Fibroblast of villous mesenchyme (primary cell): Measurements from ENCODE around the gene PEPD. TPM values are rescaled to one million over a fixed set of nuclear protein-coding genes. Genes with fewer than 3 reads are reported as not detected.

Source experiments
- DNase-seq: peaks from one replicate; pipeline ENCODE4 v3.0.0-alpha.2; 2010; ENCODE audit warnings: low read depth
- H3K4me3 ChIP-seq: 2 replicates; pipeline ENCODE4 v1.5.1; 2011; ENCODE audit warnings: low read depth, mild to moderate bottlenecking, low read length
- total RNA-seq: library from RNA; depleted of rRNA; stranded (reverse); fragments of >200 nt; gene quantifications from 2 replicates; pipeline ENCODE4 v1.2.3, GENCODE V29; 2012
- TF ChIP-seq, protein P1 (sequence below): IDR thresholded peaks from 2 replicates; pipeline ENCODE4 v1.5.1; 2012; ENCODE audit warnings: low read depth, mild to moderate bottlenecking, low read length; ENCODE audit not compliant: insufficient read depth

The PEPD gene
- total RNA-seq, 1 donor = 66.1 TPM

DNA sequence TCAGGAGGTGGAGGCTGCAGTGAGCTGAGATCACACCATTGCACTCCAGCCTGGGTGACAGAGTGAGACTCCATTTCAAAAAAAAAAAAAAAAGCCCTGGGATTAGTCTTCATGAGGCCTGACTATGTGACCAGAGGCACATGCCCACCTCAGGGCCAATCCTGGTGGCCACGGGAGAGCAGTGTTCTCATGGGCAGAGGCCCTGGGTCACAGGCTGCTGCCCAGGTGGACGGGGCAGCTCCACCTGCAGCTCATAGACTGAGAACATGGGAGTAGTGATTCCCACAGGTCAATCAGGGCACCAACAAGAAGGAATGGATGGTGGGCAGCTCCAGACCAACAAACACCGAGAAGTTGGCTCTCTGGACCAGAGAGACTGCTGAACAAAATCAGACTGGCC lies 26.1 kb upstream of the PEPD start:
- TF ChIP-seq, protein P1, sequence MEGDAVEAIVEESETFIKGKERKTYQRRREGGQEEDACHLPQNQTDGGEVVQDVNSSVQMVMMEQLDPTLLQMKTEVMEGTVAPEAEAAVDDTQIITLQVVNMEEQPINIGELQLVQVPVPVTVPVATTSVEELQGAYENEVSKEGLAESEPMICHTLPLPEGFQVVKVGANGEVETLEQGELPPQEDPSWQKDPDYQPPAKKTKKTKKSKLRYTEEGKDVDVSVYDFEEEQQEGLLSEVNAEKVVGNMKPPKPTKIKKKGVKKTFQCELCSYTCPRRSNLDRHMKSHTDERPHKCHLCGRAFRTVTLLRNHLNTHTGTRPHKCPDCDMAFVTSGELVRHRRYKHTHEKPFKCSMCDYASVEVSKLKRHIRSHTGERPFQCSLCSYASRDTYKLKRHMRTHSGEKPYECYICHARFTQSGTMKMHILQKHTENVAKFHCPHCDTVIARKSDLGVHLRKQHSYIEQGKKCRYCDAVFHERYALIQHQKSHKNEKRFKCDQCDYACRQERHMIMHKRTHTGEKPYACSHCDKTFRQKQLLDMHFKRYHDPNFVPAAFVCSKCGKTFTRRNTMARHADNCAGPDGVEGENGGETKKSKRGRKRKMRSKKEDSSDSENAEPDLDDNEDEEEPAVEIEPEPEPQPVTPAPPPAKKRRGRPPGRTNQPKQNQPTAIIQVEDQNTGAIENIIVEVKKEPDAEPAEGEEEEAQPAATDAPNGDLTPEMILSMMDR = no peak
- no peak overlapping the region for H3K4me3 ChIP-seq
- no peak for DNase-seq

DNA sequence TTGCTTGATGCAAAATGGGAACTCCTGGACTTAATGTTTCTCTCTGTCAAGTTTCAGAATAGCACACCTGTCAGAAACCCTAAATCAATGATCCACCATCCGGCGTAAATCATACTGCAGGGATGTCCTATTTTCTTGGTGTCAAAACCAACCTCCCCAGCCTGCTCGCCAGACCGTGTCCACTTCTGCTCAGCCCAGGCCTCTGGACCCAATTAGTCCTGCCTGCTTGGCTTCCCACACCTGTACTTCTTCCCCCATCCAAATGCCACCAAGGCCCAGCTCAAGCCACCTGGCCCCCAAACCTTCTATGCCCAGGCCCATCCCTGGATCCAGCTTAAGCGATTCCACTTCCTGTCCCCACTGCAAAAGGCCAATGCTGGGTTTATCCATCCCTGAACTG lies 25.1 kb upstream of the PEPD start:
- H3K4me3 ChIP-seq = no peak overlapping the region
- DNase-seq = no peak
- TF ChIP-seq, protein P1 = no peak

DNA sequence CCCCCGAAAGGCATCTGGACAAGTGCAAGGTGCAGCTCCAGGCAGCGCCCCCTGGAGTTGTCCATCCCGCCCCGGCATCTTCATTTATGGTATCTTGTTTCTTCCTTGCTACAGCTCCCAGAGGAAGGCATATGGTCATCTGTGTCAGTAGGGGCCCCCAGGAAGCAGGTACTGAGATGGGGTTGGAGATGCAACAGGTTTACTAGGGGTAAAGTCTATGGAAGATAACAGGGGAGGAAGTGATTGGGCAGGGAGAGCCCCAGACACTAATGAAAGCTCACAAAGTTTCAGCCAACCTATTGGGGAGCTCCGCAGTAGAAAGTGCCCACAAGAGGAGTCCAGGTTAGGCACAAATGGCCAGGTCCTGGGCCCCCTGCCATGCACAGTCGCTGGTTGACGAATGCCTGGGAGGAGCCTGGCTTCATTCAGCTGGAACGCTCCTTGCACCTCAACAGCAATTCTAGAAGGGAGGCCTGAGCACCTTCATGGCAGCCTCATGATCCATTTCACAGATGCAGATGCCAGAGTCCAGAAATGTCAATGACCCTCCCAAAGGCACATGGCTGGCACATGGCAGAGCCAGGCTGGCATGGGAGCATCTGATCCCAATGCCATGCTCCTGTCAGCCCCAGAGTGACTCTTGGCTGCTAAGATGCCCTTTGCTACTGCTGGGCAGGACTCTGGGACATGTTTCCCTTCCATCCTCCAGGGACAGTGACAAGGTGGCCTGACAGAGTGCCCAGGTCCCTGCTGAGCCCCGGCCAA lies 23.8 kb upstream of the PEPD start:
- TF ChIP-seq, protein P1 = no peak
- no peak overlapping the region for H3K4me3 ChIP-seq
- DNase-seq = no peak

DNA sequence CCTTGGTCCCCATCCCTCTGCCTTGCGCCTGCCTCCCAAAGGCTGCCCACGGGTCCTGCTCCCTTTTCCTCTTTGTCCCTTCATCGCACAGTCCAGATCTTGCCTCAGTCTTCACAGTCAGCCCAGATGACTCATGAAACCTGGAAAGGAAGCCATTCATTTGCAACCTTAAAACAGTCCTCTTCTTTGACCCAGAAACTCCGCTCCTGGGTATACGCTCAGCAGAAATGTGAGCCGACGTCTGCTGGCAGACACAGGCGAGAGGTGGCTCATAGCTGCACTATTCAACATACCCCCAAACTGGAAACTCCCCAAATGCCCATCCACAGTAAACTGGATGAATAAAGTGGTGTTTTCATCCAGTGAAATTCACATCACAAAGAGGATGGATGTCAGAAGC lies 13.6 kb upstream of the PEPD start:
- no peak for DNase-seq
- no peak overlapping the region for H3K4me3 ChIP-seq
- TF ChIP-seq, protein P1 = no peak

DNA sequence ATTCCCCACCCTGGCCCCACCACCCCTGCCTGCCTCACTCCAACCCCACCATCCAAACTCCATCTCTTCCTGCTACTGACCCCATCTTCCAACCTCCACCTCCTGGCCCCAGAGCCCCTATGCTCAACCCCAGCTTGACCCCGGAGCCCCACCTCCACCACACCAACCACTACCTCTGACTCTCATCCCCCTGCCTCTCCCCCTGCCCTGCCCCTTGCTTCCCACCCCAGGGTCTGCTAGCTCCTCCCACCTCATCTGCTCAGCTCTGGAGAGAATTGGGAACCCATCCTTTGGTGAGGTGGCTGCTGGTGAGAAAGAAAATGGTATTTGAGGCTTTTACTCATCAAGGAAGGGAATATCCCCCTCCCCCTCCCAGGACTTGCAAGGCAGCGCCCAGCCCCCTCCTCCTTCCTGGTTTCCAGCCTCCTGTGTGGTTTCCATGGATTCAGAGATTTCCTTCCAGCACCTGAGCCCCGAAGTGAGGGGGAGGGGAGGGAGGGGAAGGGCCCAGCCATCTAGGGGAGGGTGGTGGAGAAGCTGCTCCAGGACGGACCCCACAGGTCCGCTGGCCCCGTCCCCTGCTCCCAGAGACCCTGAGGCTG lies 11.4 kb upstream of the PEPD start:
- H3K4me3 ChIP-seq = no peak overlapping the region
- TF ChIP-seq, protein P1 = no peak
- no peak for DNase-seq

DNA sequence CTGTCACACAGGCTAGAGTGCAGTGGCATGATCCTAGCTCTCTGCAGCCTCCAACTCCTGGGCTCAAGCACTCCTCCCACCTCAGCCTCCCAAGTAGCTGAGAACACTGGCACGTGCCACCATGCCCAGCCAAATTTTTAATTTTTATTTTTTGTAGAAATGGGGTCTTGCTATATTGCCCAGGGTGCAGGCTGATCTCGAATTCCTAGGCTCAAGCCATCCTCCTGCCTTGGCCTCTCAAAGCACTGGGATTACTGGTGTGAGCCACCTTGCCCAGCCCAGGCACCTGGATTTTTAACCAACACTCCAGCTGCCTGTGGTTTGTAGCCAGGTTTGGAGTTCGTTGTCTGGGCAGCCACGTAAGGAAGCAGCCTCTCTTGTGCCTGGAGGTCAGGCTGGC lies 9.3 kb upstream of the PEPD start:
- DNase-seq = no peak
- TF ChIP-seq, protein P1 = no peak
- H3K4me3 ChIP-seq = no peak overlapping the region

DNA sequence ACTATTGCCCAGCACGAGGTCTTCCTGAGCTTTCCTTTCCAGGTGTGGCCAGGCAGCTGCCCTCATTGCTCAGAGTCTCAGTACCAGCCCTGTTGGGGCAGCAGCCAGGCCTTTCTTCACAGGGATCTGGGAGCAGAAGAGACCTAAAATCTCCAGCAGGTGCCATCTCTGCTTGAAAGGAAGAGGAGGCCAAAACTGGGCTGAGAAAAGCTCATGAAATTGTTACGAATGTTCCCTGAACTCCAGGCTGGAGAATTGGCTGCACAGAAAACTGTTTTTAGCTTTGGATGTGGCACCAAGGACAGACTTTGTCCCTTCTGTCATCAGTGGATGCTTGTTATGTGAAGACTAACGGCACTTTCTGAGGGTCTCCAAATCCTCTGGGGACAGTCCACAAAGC lies 8.7 kb upstream of the PEPD start:
- no peak for DNase-seq
- TF ChIP-seq, protein P1 = no peak
- no peak overlapping the region for H3K4me3 ChIP-seq
